Upper lobe of right lung (tissue), 1 donor: ENCODE measurements around the gene YIF1B. TPM values are rescaled to one million over a fixed set of nuclear protein-coding genes. Genes with fewer than 3 reads are reported as not detected.
"Not testable (repeated sequence)": the region's sequence is repeated elsewhere in the genome, so short reads cannot be mapped to it uniquely, and the experiment has no call there.

Source experiments
- ATAC-seq: fragments of 200-7000 bp; cut with Tn5 transposase; one replicate; pipeline ENCODE4 v1.9.1; 2020; ENCODE audit warnings: mild to moderate bottlenecking, moderate library complexity
- DNase-seq: peaks from one replicate; pipeline ENCODE4 v3.0.0-alpha.2; 2020
- H3K27ac ChIP-seq: fragments of 200-600 bp; one replicate; pipeline ENCODE4 v1.8.0; 2022
- H3K27me3 ChIP-seq: fragments of 200-600 bp; one replicate; pipeline ENCODE4 v1.8.0; 2022; ENCODE audit warnings: mild to moderate bottlenecking
- H3K36me3 ChIP-seq: fragments of 200-600 bp; one replicate; pipeline ENCODE4 v1.8.0; 2022
- H3K4me1 ChIP-seq: fragments of 200-600 bp; one replicate; pipeline ENCODE4 v1.8.0; 2022
- H3K4me3 ChIP-seq: fragments of 200-600 bp; one replicate; pipeline ENCODE4 v1.8.0; 2022; ENCODE audit warnings: mild to moderate bottlenecking
- H3K9me3 ChIP-seq: fragments of 200-600 bp; one replicate; pipeline ENCODE4 v1.8.0; 2022
- CTCF ChIP-seq: fragments of 200-600 bp; IDR thresholded peaks from one replicate; pipeline ENCODE4 v1.8.0; 2022; ENCODE audit warnings: antibody characterized with exemption
- intact Hi-C: fragments of 100-400 bp; cut with DNase I; formaldehyde crosslinking; loops from one replicate; pipeline ENCODE4 v1.11.0; 2022
- long read RNA-seq: library from polyadenylated mRNA; unstranded; transcript quantifications from one replicate; pipeline ENCODE4 v2.0.0, GENCODE V29; 2021
- total RNA-seq: library from RNA; stranded (reverse); fragmentation: NEBNext Ultra II Directional; extraction: Animal tissue kit (Norgen Biotek cat#: 25700); gene quantifications from one replicate; pipeline ENCODE4 v1.2.1, GENCODE V29; 2021
- donor health status: DM: no; HTN: yes; CAD: no; lungs with severe emphysema.

The YIF1B gene
- total RNA-seq, result 37.3 TPM
- long read RNA-seq, transcript YIF1B-203 (8 exons, 1,225 nt), result minor isoform, 9 of 59 reads
- long read RNA-seq, transcript YIF1B-216 (8 exons, 1,181 nt), result major isoform, 28 of 59 reads
- long read RNA-seq, transcript YIF1B-202 (9 exons, 1,257 nt), result minor isoform, 5 of 59 reads
- long read RNA-seq, partial matches to known transcripts, result 2 of 59 reads
- long read RNA-seq, other reads (novel, unspliced or antisense), result 8 of 59 reads

GRCh38 chr19:38315657-38316476 is at the start of gene YIF1B:
Gene YIF1B, minus strand, starts transcription at chr19:38315947. Its CDS starts 30 bp downstream, at chr19:38315917.
- Histone ChIP-seq H3K27me3 (no peaks in the 10 kb centered on the region), H3K27ac (peak within 1 kb of the TSS; percentile 85), H3K9me3 (no peaks in the 10 kb centered on the region), H3K36me3 (no peaks in the 10 kb centered on the region), H3K4me3 (peak within 1 kb of the TSS; percentile 74), H3K4me1 (peaks cover 37% of the 10 kb centered on the region)
- DNase-seq (peak; percentile 97), ATAC-seq (peak; percentile 97)
- intact Hi-C loops, result no loop called here
- TF ChIP-seq CTCF, result no peak

GRCh38 chr19:38362946-38363688 is 47.4 kb upstream of the YIF1B start:
- Histone ChIP-seq H3K4me3 (peak overlapping the region; percentile 67), H3K4me1 (peaks cover 11% of the 10 kb centered on the region), H3K27me3 (peaks cover 19% of the 10 kb centered on the region)
- ATAC-seq, intact Hi-C loops, H3K36me3 ChIP-seq, H3K27ac ChIP-seq, DNase-seq, H3K9me3 ChIP-seq: not testable (repeated sequence)

GRCh38 chr19:38362076-38362945 is 46.6 kb upstream of the YIF1B start:
- no peaks in the 10 kb centered on the region for H3K9me3 ChIP-seq
- DNase-seq, result peak; percentile 96
- H3K4me3 ChIP-seq, result peak overlapping the region; percentile 67
- no peak for TF ChIP-seq CTCF
- H3K4me1 ChIP-seq, result peaks cover 11% of the 10 kb centered on the region
- intact Hi-C loops, result no loop called here
- no peak overlapping the region for H3K27ac ChIP-seq
- H3K27me3 ChIP-seq, result peaks cover 19% of the 10 kb centered on the region
- no peaks in the 10 kb centered on the region for H3K36me3 ChIP-seq
- ATAC-seq, result peak; percentile 93

- Histone ChIP-seq H3K27ac (no peak overlapping the region), H3K27me3 (peaks cover 19% of the 10 kb centered on the region), H3K9me3 (no peaks in the 10 kb centered on the region), H3K4me3 (peak overlapping the region; percentile 67), H3K36me3 (no peaks in the 10 kb centered on the region), H3K4me1 (peaks cover 11% of the 10 kb centered on the region)
- no peak for TF ChIP-seq CTCF
- peak; percentile 90 for DNase-seq
- ATAC-seq, result peak; percentile 89
- intact Hi-C loops, result no loop called here
Measured at GRCh38 chr19:38361633-38362075, 45.9 kb upstream of the YIF1B start.

GRCh38 chr19:38360839-38361631 is 45.3 kb upstream of the YIF1B start:
- Histone ChIP-seq H3K4me1 (peaks cover 11% of the 10 kb centered on the region), H3K27me3 (peaks cover 19% of the 10 kb centered on the region), H3K4me3 (peak overlapping the region; percentile 67), H3K36me3 (no peaks in the 10 kb centered on the region), H3K27ac (no peak overlapping the region), H3K9me3 (no peaks in the 10 kb centered on the region)
- DNase-seq (no peak), ATAC-seq (peak; percentile 3)
- no peak for TF ChIP-seq CTCF
- intact Hi-C loops, result no loop called here
